ENCODE measurements around the gene MEGF10. TPM values are rescaled to one million over a fixed set of nuclear protein-coding genes. Genes with fewer than 3 reads are reported as not detected.

The MEGF10 gene
- total RNA-seq, 1 donor from 2014 or later: 0.69 TPM

GRCh38 chr5:127451096-127451495, 160.5 kb downstream of the MEGF10 start:
- Mint-ChIP-seq H3K4me1 (ENCODE audit: low read depth, unreplicated experiment) (no peaks in the 10 kb centered on the region), H3K4me3 (ENCODE audit: unreplicated experiment) (no peak overlapping the region), H3K27me3 (ENCODE audit: unreplicated experiment) (no peaks in the 10 kb centered on the region), H3K36me3 (ENCODE audit: unreplicated experiment) (no peaks in the 10 kb centered on the region), H3K27ac (ENCODE audit: unreplicated experiment) (no peak overlapping the region), H3K9me3 (ENCODE audit: unreplicated experiment) (no peaks in the 10 kb centered on the region)
- no peak for DNase-seq
- TF ChIP-seq CTCF (IDR thresholded peaks at IDR 0.05; ENCODE audit: partially characterized antibody, unreplicated experiment): no peak

- H3K36me3 Mint-ChIP-seq (ENCODE audit: unreplicated experiment): no peaks in the 10 kb centered on the region
- H3K27me3 Mint-ChIP-seq (ENCODE audit: unreplicated experiment): no peaks in the 10 kb centered on the region
- DNase-seq: no peak
- no peak overlapping the region for H3K27ac Mint-ChIP-seq (ENCODE audit: unreplicated experiment)
- TF ChIP-seq CTCF (IDR thresholded peaks at IDR 0.05; ENCODE audit: partially characterized antibody, unreplicated experiment): no peak
- no peaks in the 10 kb centered on the region for H3K9me3 Mint-ChIP-seq (ENCODE audit: unreplicated experiment)
- no peak overlapping the region for H3K4me3 Mint-ChIP-seq (ENCODE audit: unreplicated experiment)
- H3K4me1 Mint-ChIP-seq (ENCODE audit: low read depth, unreplicated experiment): no peaks in the 10 kb centered on the region
Measured at GRCh38 chr5:127452626-127453025, 162.0 kb downstream of the MEGF10 start.

- Mint-ChIP-seq H3K36me3 (ENCODE audit: unreplicated experiment) (no peaks in the 10 kb centered on the region), H3K9me3 (ENCODE audit: unreplicated experiment) (no peaks in the 10 kb centered on the region), H3K27ac (ENCODE audit: unreplicated experiment) (no peak overlapping the region), H3K27me3 (ENCODE audit: unreplicated experiment) (no peaks in the 10 kb centered on the region), H3K4me3 (ENCODE audit: unreplicated experiment) (no peak overlapping the region), H3K4me1 (ENCODE audit: low read depth, unreplicated experiment) (no peaks in the 10 kb centered on the region)
- TF ChIP-seq CTCF (IDR thresholded peaks at IDR 0.05; ENCODE audit: partially characterized antibody, unreplicated experiment): no peak
- no peak for DNase-seq
Measured at GRCh38 chr5:127471211-127471610, 180.6 kb downstream of the MEGF10 start.

- no peak overlapping the region for H3K4me3 Mint-ChIP-seq (ENCODE audit: unreplicated experiment)
- no peaks in the 10 kb centered on the region for H3K27me3 Mint-ChIP-seq (ENCODE audit: unreplicated experiment)
- H3K27ac Mint-ChIP-seq (ENCODE audit: unreplicated experiment): no peak overlapping the region
- no peaks in the 10 kb centered on the region for H3K36me3 Mint-ChIP-seq (ENCODE audit: unreplicated experiment)
- TF ChIP-seq CTCF (IDR thresholded peaks at IDR 0.05; ENCODE audit: partially characterized antibody, unreplicated experiment): no peak
- H3K9me3 Mint-ChIP-seq (ENCODE audit: unreplicated experiment): no peaks in the 10 kb centered on the region
- DNase-seq: no peak
- H3K4me1 Mint-ChIP-seq (ENCODE audit: low read depth, unreplicated experiment): no peaks in the 10 kb centered on the region
Measured at GRCh38 chr5:127472700-127473099, 182.1 kb downstream of the MEGF10 start.

GRCh38 chr5:127486471-127486870, 195.9 kb downstream of the MEGF10 start:
- no peak overlapping the region for H3K27ac Mint-ChIP-seq (ENCODE audit: unreplicated experiment)
- H3K36me3 Mint-ChIP-seq (ENCODE audit: unreplicated experiment): peaks cover 6% of the 10 kb centered on the region
- no peak for DNase-seq
- H3K27me3 Mint-ChIP-seq (ENCODE audit: unreplicated experiment): no peaks in the 10 kb centered on the region
- H3K9me3 Mint-ChIP-seq (ENCODE audit: unreplicated experiment): no peaks in the 10 kb centered on the region
- TF ChIP-seq CTCF (IDR thresholded peaks at IDR 0.05; ENCODE audit: partially characterized antibody, unreplicated experiment): no peak
- no peak overlapping the region for H3K4me3 Mint-ChIP-seq (ENCODE audit: unreplicated experiment)
- H3K4me1 Mint-ChIP-seq (ENCODE audit: low read depth, unreplicated experiment): no peaks in the 10 kb centered on the region

Measured in glutamatergic neuron (in vitro differentiated cells).